NCI-H345 (cell line): ENCODE measurements around the gene EDNRB.
"Not testable (repeated sequence)": the region's sequence is repeated elsewhere in the genome, so short reads cannot be mapped to it uniquely, and the experiment has no call there.

Experiments used
- DNase-seq: peaks from one replicate; lab custom pipeline; 2025; lab: John Stamatoyannopoulos, UW

EDNRB gene

GRCh38 chr13:77896536-77896935 is 22.1 kb downstream of the EDNRB start:
- DNase-seq, result no peak

GRCh38 chr13:77894743-77895142 is 23.9 kb downstream of the EDNRB start:
- no peak for DNase-seq

GRCh38 chr13:77893066-77893465 is 25.6 kb downstream of the EDNRB start:
- DNase-seq, result no peak

GRCh38 chr13:77892491-77892890 is 26.1 kb downstream of the EDNRB start:
- DNase-seq, result no peak

GRCh38 chr13:77891486-77891885 is 27.1 kb downstream of the EDNRB start:
- DNase-seq, result no peak

GRCh38 chr13:77891041-77891440 is 27.6 kb downstream of the EDNRB start:
- no peak for DNase-seq

- no peak for DNase-seq
Measured at GRCh38 chr13:77883328-77883727, 35.3 kb downstream of the EDNRB start.

- no peak for DNase-seq
Measured at GRCh38 chr13:77878190-77878589, 40.4 kb downstream of the EDNRB start.

- no peak for DNase-seq
Measured at GRCh38 chr13:77876176-77876575, 42.5 kb downstream of the EDNRB start.

GRCh38 chr13:77874406-77874805 is 44.2 kb downstream of the EDNRB start:
- DNase-seq, result no peak

GRCh38 chr13:77872995-77873394 is 45.6 kb downstream of the EDNRB start:
- DNase-seq, result no peak

- no peak for DNase-seq
Measured at GRCh38 chr13:77871596-77871995, 47.0 kb downstream of the EDNRB start.

- DNase-seq, result no peak
Measured at GRCh38 chr13:77868717-77869116, 49.9 kb downstream of the EDNRB start.

GRCh38 chr13:77866971-77867370 is 51.7 kb downstream of the EDNRB start:
- DNase-seq, result no peak

- no peak for DNase-seq
Measured at GRCh38 chr13:77865622-77866021, 53.0 kb downstream of the EDNRB start.

- no peak for DNase-seq
Measured at GRCh38 chr13:77863144-77863543, 55.5 kb downstream of the EDNRB start.

- no peak for DNase-seq
Measured at GRCh38 chr13:77861741-77862140, 56.9 kb downstream of the EDNRB start.

- no peak for DNase-seq
Measured at GRCh38 chr13:77860507-77860981, 58.1 kb downstream of the EDNRB start.

GRCh38 chr13:77859450-77859849 is 59.2 kb downstream of the EDNRB start:
- DNase-seq, result no peak

GRCh38 chr13:77857531-77858209 is 61.0 kb downstream of the EDNRB start:
- no peak for DNase-seq

- DNase-seq, result no peak
Measured at GRCh38 chr13:77853703-77854102, 64.9 kb downstream of the EDNRB start.

GRCh38 chr13:77848050-77848449 is 70.6 kb downstream of the EDNRB start:
- not testable (repeated sequence) for DNase-seq

GRCh38 chr13:77846173-77846572 is 72.5 kb downstream of the EDNRB start:
- no peak for DNase-seq
